ENCODE results near the gene LHFPL4. TPM values are rescaled to one million over a fixed set of nuclear protein-coding genes. Genes with fewer than 3 reads are reported as not detected.
"Not testable (repeated sequence)": the region's sequence is repeated elsewhere in the genome, so short reads cannot be mapped to it uniquely, and the experiment has no call there.

Gene LHFPL4
- total RNA-seq, 2 donors from 2014 or later = not detected

DNA sequence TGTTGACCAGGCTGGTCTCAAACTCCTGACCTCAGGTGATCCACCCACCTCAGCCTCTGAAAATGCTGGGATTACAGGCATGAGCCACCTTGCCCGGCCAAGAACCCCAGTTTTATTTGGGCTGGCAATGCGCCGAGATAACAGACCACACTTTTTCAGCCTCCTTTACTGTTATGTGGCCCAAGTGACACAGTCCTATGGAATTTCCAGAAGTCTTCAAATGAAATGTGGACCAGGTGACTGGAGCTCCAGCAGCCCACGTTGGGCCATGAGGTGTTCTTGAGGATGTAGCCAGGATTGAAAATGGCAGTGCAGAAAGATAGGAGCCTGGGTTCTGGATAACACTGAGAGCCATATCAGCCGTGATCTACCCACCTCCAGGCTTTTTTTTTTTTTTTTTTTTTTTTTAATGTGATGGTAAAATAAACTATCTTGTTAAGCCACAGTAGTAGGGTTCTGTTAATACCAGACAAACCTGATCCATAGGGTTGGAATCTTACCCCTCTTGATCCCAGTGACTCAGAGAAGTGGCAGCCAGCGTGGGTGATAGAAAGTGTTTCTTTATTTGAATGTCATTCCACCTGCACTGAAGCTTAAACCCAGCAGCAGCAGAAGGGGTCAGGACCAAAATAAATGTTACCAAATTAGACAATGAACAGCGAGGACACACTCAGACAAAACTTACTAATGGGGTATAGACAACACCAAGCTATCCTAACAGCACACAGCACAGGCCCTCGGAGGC lies 55.6 kb downstream of the LHFPL4 start:
- no peak overlapping the region for H3K4me3 ChIP-seq
- H3K9me3 ChIP-seq = no peaks in the 10 kb centered on the region
- no peaks in the 10 kb centered on the region for H3K36me3 ChIP-seq
- H3K27ac ChIP-seq = no peak overlapping the region
- TF ChIP-seq, protein P1, sequence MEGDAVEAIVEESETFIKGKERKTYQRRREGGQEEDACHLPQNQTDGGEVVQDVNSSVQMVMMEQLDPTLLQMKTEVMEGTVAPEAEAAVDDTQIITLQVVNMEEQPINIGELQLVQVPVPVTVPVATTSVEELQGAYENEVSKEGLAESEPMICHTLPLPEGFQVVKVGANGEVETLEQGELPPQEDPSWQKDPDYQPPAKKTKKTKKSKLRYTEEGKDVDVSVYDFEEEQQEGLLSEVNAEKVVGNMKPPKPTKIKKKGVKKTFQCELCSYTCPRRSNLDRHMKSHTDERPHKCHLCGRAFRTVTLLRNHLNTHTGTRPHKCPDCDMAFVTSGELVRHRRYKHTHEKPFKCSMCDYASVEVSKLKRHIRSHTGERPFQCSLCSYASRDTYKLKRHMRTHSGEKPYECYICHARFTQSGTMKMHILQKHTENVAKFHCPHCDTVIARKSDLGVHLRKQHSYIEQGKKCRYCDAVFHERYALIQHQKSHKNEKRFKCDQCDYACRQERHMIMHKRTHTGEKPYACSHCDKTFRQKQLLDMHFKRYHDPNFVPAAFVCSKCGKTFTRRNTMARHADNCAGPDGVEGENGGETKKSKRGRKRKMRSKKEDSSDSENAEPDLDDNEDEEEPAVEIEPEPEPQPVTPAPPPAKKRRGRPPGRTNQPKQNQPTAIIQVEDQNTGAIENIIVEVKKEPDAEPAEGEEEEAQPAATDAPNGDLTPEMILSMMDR (IDR thresholded peaks at IDR 0.05) = no peak
- DNase-seq (ENCODE audit: low spot score) = no peak
- H3K27me3 ChIP-seq = peaks cover 0 to 5% of the 10 kb centered on the region in 2 donors
- H3K4me1 ChIP-seq = peaks cover 0 to 16% of the 10 kb centered on the region in 2 donors

DNA sequence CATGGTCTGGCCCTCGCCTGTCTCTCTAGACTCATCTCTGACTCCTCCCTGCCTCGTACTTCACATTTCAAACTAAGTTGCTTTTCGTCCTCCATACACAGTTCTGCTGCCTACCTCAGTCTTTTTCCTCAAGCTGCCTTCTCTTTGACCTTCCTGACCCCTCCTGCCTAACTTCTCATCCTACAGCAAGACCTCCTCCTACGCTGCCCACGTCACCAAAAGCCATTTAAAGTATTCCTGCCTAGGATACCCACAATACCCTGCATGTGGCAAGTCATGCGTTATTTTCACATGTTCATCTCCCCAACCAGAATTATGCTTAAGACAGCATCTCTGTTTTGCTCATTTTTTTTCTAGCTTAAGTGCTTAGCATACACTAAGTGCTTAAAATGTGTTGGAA lies 56.7 kb downstream of the LHFPL4 start:
- H3K9me3 ChIP-seq = no peaks in the 10 kb centered on the region
- H3K36me3 ChIP-seq = no peaks in the 10 kb centered on the region
- TF ChIP-seq, protein P1 (IDR thresholded peaks at IDR 0.05) = no peak
- no peak overlapping the region for H3K27ac ChIP-seq
- H3K4me3 ChIP-seq = no peak overlapping the region
- peaks cover 0 to 5% of the 10 kb centered on the region in 2 donors for H3K27me3 ChIP-seq
- DNase-seq (ENCODE audit: low spot score) = no peak
- H3K4me1 ChIP-seq = peaks cover 0 to 16% of the 10 kb centered on the region in 2 donors

DNA sequence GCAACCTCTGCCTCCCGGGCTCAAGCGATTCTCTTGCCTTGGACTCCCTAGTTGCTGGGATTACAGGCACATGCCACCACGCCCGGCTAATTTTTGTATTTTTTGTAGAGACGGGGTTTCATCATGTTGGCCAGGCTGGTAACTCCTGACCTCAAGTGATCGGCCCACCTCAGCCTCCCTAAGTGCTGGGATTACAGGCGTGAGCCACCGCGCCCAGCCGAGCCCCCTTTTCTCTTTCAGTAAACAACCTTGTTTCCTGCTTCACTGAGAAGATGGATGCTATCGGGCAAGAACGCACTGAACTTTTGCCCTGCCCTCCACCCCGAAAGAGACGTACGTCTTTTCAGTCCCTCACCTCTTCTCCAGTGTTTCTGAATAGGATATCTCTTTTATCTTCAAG lies 59.6 kb downstream of the LHFPL4 start:
- H3K4me1 ChIP-seq; H3K4me3 ChIP-seq; H3K9me3 ChIP-seq; H3K27me3 ChIP-seq; H3K27ac ChIP-seq; H3K36me3 ChIP-seq; DNase-seq (ENCODE audit: low spot score): not testable (repeated sequence)

DNA sequence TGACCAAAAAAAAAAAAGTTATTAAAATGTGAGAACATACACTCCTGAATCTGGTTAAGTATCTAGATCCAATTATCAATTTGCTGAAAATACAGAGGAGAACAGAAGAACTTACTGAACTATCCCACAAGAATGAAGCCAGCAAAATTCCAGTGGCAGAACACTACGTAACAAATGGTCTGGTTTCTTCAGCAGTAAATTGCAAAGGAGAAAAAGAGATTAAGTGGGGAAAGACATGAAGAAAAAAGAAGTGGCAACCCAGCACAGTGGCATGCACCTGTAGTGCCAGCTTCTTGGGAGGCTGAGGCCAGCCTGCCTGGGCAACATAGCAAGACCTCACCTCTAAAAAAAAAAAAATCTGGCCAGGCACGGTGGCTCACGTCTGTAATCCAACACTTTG lies 62.1 kb downstream of the LHFPL4 start:
- no peak for DNase-seq (ENCODE audit: low spot score)
- Histone ChIP-seq H3K4me3 (no peak overlapping the region), H3K9me3 (no peaks in the 10 kb centered on the region), H3K27ac (no peak overlapping the region), H3K27me3 (no peaks in the 10 kb centered on the region), H3K36me3 (no peaks in the 10 kb centered on the region), H3K4me1 (no peaks in the 10 kb centered on the region)
- TF ChIP-seq, protein P1 (IDR thresholded peaks at IDR 0.05) = no peak

DNA sequence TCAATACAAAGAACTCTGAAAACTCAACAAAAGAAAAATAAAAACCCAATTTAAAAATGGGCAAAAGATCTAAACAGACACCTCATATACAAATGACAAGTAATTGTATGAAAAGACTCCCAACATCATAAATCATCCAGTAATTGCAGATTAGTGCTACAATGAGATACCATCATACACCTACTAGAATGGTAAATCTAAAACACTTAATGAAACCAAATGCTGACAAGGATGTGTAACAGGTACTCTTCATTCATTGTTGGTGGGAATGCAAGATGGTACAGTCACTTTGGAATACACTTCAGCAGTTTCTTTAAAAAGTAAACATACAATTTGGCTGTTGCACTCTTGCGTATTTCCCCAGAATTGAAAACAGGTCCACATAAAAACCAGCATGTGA lies 68.4 kb downstream of the LHFPL4 start:
- Histone ChIP-seq H3K27ac (no peak overlapping the region), H3K9me3 (no peaks in the 10 kb centered on the region), H3K27me3 (no peaks in the 10 kb centered on the region), H3K36me3 (peaks cover 23% of the 10 kb centered on the region), H3K4me1 (no peaks in the 10 kb centered on the region), H3K4me3 (no peak overlapping the region)
- TF ChIP-seq, protein P1 (IDR thresholded peaks at IDR 0.05) = no peak
- DNase-seq (ENCODE audit: low spot score) = no peak

DNA sequence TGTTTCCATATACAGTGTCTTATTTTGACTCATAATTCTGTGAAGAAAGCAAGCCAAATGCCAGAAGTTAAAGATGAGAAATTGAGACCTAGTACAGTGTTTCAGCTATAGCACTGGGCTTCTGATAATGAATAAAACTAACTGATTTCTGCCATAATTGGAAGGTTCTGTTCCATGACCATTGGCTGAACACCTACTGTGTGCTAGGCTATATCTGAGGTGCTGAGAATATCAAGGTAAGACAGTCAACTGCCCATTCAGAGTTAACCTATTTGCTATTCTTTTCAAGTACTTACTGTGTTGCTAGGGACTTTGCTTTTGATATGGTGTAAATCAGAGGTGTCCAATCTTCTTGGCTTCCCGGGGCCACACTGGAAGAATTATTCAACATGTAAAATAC lies 73.4 kb downstream of the LHFPL4 start:
- TF ChIP-seq, protein P1 (IDR thresholded peaks at IDR 0.05) = no peak
- Histone ChIP-seq H3K36me3 (peaks cover 66% of the 10 kb centered on the region), H3K27me3 (no peaks in the 10 kb centered on the region), H3K27ac (no peak overlapping the region), H3K4me3 (no peak overlapping the region), H3K4me1 (no peaks in the 10 kb centered on the region), H3K9me3 (no peaks in the 10 kb centered on the region)
- no peak for DNase-seq (ENCODE audit: low spot score)
